GM23338 (cell line): Measurements from ENCODE around the gene SLC9A1. TPM values are rescaled to one million over a fixed set of nuclear protein-coding genes. Genes with fewer than 3 reads are reported as not detected.

Experiments
- ATAC-seq: fragments of 200-7000 bp; cut with Tn5 transposase; 3 replicates; pipeline ENCODE4 v1.9.1; 2020
- DNase-seq: peaks from one replicate; pipeline ENCODE4 v3.0.0-alpha.2; 2015; ENCODE audit warnings: low spot score
- H2AFZ ChIP-seq: fragments of 200-600 bp; sonication (generic); 2 replicates; pipeline ENCODE4 v1.8.0; 2016; ENCODE audit warnings: antibody characterized with exemption, mild to moderate bottlenecking, moderate library complexity
- H3F3A ChIP-seq: fragments of 200-600 bp; sonication (generic); replicated peaks from 2 replicates; pipeline ENCODE4 v1.8.0; 2017; ENCODE audit warnings: antibody characterized with exemption, mixed run types, low read depth
- H3K27ac ChIP-seq: fragments of 200-600 bp; sonication (generic); 2 replicates; pipeline ENCODE4 v1.6.1; 2016; ENCODE audit warnings: low read depth
- H3K27me3 ChIP-seq: fragments of 200-600 bp; sonication (generic); 2 replicates; pipeline ENCODE4 v1.8.0; 2016; ENCODE audit warnings: mild to moderate bottlenecking, mixed run types, moderate library complexity; ENCODE audit not compliant: insufficient read depth
- H3K36me3 ChIP-seq: fragments of 200-600 bp; sonication (generic); 2 replicates; pipeline ENCODE4 v1.8.0; 2016; ENCODE audit warnings: mild to moderate bottlenecking; ENCODE audit not compliant: insufficient read depth
- H3K4me1 ChIP-seq: fragments of 200-600 bp; sonication (generic); 2 replicates; pipeline ENCODE4 v1.8.0; 2016; ENCODE audit warnings: mild to moderate bottlenecking, moderate library complexity; ENCODE audit not compliant: insufficient read depth
- H3K4me2 ChIP-seq: fragments of 200-600 bp; sonication (generic); 2 replicates; pipeline ENCODE4 v1.7.1; 2017; ENCODE audit warnings: mixed run types
- H3K4me3 ChIP-seq: fragments of 200-600 bp; sonication (generic); 2 replicates; pipeline ENCODE4 v1.6.1; 2016; ENCODE audit warnings: mixed run types
- H3K79me2 ChIP-seq: fragments of 200-600 bp; sonication (generic); replicated peaks from 2 replicates; pipeline ENCODE4 v1.8.0; 2017; ENCODE audit warnings: mild to moderate bottlenecking; ENCODE audit not compliant: insufficient read depth
- H3K9me2 ChIP-seq: fragments of 200-600 bp; sonication (generic); 2 replicates; pipeline ENCODE4 v1.8.0; 2017; ENCODE audit not compliant: insufficient read depth
- H4K20me1 ChIP-seq: fragments of 200-600 bp; sonication (generic); replicated peaks from 2 replicates; pipeline ENCODE4 v1.8.0; 2017; ENCODE audit warnings: mild to moderate bottlenecking; ENCODE audit not compliant: insufficient read depth
- H3K27ac Mint-ChIP-seq: 2 replicates; pipeline ENCODE4 v1.8.0; 2020; ENCODE audit warnings: inconsistent platforms, mild to moderate bottlenecking, moderate library complexity, mixed read lengths
- H3K27me3 Mint-ChIP-seq: 3 replicates; pipeline ENCODE4 v1.8.0; 2022; ENCODE audit warnings: low read depth, mild to moderate bottlenecking, moderate library complexity, mixed read lengths, inconsistent platforms; ENCODE audit not compliant: insufficient read depth, poor library complexity
- H3K36me3 Mint-ChIP-seq: 3 replicates; pipeline ENCODE4 v1.8.0; 2021; ENCODE audit warnings: low read depth, mild to moderate bottlenecking, inconsistent platforms, moderate library complexity, mixed read lengths
- H3K4me1 Mint-ChIP-seq: 3 replicates; pipeline ENCODE4 v1.8.0; 2020; ENCODE audit warnings: mild to moderate bottlenecking, inconsistent platforms, mixed read lengths
- H3K4me3 Mint-ChIP-seq: 3 replicates; pipeline ENCODE4 v1.8.0; 2021; ENCODE audit warnings: moderate library complexity, mild to moderate bottlenecking, inconsistent platforms, mixed read lengths
- H3K9me3 Mint-ChIP-seq: 3 replicates; pipeline ENCODE4 v1.8.0; 2020; ENCODE audit warnings: moderate library complexity, mild to moderate bottlenecking, inconsistent platforms, mixed read lengths
- EZH2 ChIP-seq: fragments of 200-600 bp; sonication (generic); IDR thresholded peaks from one replicate; pipeline ENCODE4 v1.8.0; 2017; ENCODE audit warnings: antibody characterized with exemption, mild to moderate bottlenecking, low read depth; ENCODE audit not compliant: unreplicated experiment
- EZH2phosphoT487 ChIP-seq: fragments of 200-600 bp; sonication (generic); IDR thresholded peaks from one replicate; pipeline ENCODE4 v1.8.1; 2018; ENCODE audit warnings: antibody characterized with exemption; ENCODE audit not compliant: unreplicated experiment
- JUNB ChIP-seq: IDR thresholded peaks from one replicate; pipeline ENCODE4 v1.6.1; 2016; ENCODE audit warnings: antibody characterized with exemption; ENCODE audit not compliant: unreplicated experiment
- NANOG ChIP-seq: IDR thresholded peaks from 2 replicates; pipeline ENCODE4 v1.6.1; 2016; ENCODE audit warnings: antibody characterized with exemption, borderline replicate concordance
- POLR2AphosphoS5 ChIP-seq: IDR thresholded peaks from 2 replicates; pipeline ENCODE4 v1.6.1; 2016; ENCODE audit warnings: antibody characterized with exemption, low read depth
- ZNF114 ChIP-seq: fragments of 250-450 bp; sonication (Bioruptor Pico); IDR thresholded peaks from 2 replicates; pipeline ENCODE4 v1.5.0; 2020; ENCODE audit warnings: mild to moderate bottlenecking, moderate library complexity
- ZNF331 ChIP-seq: fragments of 250-450 bp; sonication (Bioruptor Pico); IDR thresholded peaks from 2 replicates; pipeline ENCODE4 v1.5.0; 2020; ENCODE audit warnings: low read depth, mild to moderate bottlenecking, moderate library complexity
- polyA plus RNA-seq: library from polyadenylated mRNA; unstranded; fragments of >200 nt; fragmentation: Nextera tagmentation; extraction: Ambion mirVana; gene quantifications from 2 replicates; pipeline ENCODE4 v1.2.1, GENCODE V29; 2016
- total RNA-seq: library from RNA; depleted of rRNA; stranded (reverse); fragments of >200 nt; shearing (Covaris generic); gene quantifications from 2 replicates; pipeline ENCODE4 v1.2.3, GENCODE V29; 2014
- TF ChIP-seq, protein P1 (sequence below): fragments of 250-450 bp; sonication (Bioruptor Pico); IDR thresholded peaks from 2 replicates; pipeline ENCODE4 v1.5.0; 2020; ENCODE audit warnings: mild to moderate bottlenecking, moderate library complexity
- TF ChIP-seq, protein P2 (sequence below), 2 experiments: fragments of 200-600 bp in 1 of 2; sonication (generic) in 1 of 2; conservative IDR thresholded peaks; 2 replicates each; pipeline versions ENCODE4 v1.5.1 to v1.6.1; 2016 to 2017; ENCODE audit warnings: antibody characterized with exemption in 2 of 2, low read depth in 2 of 2, mild to moderate bottlenecking in 2 of 2, moderate library complexity in 1 of 2

SLC9A1 gene
- total and polyA plus RNA-seq, 2 experiments from 2014 or later, result 10.4 to 22.3 TPM

DNA sequence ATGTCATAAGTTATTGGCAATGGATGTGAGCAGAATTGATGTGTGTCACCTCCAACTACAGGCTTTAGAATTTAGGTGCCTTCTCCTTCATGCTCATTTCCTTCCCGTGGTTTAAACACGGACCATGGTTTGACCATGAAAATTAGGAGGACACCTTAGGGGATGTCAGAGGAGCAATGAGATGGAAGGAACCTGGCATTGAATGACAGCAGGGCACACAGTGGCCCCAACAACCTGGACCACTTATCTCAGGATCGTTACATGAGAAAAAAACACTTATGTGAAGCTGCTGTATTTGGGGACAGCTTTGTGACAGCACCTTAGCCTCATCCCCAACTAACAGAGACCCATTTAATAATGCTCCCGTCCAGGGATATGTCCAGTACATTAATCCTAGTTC is 70.8 kb downstream of the SLC9A1 start (continued):
- TF ChIP-seq ZNF331 (no peak), POLR2AphosphoS5 (no peak), ZNF114 (no peak), EZH2 (no peak)
- TF ChIP-seq, protein P1, sequence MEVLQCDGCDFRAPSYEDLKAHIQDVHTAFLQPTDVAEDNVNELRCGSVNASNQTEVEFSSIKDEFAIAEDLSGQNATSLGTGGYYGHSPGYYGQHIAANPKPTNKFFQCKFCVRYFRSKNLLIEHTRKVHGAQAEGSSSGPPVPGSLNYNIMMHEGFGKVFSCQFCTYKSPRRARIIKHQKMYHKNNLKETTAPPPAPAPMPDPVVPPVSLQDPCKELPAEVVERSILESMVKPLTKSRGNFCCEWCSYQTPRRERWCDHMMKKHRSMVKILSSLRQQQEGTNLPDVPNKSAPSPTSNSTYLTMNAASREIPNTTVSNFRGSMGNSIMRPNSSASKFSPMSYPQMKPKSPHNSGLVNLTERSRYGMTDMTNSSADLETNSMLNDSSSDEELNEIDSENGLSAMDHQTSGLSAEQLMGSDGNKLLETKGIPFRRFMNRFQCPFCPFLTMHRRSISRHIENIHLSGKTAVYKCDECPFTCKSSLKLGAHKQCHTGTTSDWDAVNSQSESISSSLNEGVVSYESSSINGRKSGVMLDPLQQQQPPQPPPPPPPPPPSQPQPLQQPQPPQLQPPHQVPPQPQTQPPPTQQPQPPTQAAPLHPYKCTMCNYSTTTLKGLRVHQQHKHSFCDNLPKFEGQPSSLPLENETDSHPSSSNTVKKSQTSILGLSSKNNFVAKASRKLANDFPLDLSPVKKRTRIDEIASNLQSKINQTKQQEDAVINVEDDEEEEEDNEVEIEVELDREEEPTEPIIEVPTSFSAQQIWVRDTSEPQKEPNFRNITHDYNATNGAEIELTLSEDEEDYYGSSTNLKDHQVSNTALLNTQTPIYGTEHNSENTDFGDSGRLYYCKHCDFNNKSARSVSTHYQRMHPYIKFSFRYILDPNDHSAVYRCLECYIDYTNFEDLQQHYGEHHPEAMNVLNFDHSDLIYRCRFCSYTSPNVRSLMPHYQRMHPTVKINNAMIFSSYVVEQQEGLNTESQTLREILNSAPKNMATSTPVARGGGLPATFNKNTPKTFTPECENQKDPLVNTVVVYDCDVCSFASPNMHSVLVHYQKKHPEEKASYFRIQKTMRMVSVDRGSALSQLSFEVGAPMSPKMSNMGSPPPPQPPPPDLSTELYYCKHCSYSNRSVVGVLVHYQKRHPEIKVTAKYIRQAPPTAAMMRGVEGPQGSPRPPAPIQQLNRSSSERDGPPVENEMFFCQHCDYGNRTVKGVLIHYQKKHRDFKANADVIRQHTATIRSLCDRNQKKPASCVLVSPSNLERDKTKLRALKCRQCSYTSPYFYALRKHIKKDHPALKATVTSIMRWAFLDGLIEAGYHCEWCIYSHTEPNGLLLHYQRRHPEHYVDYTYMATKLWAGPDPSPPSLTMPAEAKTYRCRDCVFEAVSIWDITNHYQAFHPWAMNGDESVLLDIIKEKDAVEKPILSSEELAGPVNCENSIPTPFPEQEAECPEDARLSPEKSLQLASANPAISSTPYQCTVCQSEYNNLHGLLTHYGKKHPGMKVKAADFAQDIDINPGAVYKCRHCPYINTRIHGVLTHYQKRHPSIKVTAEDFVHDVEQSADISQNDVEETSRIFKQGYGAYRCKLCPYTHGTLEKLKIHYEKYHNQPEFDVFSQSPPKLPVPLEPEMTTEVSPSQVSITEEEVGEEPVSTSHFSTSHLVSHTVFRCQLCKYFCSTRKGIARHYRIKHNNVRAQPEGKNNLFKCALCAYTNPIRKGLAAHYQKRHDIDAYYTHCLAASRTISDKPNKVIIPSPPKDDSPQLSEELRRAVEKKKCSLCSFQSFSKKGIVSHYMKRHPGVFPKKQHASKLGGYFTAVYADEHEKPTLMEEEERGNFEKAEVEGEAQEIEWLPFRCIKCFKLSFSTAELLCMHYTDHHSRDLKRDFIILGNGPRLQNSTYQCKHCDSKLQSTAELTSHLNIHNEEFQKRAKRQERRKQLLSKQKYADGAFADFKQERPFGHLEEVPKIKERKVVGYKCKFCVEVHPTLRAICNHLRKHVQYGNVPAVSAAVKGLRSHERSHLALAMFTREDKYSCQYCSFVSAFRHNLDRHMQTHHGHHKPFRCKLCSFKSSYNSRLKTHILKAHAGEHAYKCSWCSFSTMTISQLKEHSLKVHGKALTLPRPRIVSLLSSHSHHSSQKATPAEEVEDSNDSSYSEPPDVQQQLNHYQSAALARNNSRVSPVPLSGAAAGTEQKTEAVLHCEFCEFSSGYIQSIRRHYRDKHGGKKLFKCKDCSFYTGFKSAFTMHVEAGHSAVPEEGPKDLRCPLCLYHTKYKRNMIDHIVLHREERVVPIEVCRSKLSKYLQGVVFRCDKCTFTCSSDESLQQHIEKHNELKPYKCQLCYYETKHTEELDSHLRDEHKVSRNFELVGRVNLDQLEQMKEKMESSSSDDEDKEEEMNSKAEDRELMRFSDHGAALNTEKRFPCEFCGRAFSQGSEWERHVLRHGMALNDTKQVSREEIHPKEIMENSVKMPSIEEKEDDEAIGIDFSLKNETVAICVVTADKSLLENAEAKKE, result no peak

DNA sequence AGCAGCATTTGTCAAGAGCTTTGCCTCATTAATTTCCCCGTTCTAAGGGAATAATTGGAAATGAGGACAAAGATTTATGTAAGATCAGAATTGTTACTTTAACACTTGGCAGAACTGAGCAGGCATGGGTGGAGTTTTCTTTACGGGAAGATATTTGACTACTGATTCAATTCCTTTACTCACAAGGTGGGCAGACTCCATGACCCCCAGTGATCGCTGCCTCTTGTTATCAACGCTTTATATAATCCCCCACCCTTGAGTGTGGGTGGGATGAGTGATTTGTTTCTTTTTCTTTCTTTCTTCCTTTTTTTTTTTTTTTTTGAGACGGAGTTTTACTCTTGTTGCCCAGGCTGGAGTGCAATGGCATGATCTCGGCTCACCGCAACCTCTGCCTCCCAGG is 77.0 kb downstream of the SLC9A1 start:
- Histone ChIP-seq H3K36me3 (no peaks in the 10 kb centered on the region; the same call in 1 of the 2 replicates), H3K4me3 (no peak overlapping the region), H3K79me2 (no peaks in the 10 kb centered on the region), H2AFZ (no peak overlapping the region), H3K9me2 (no peaks in the 10 kb centered on the region), H3F3A (no peaks in the 10 kb centered on the region), H3K4me2 (no peak overlapping the region), H3K27ac (no peak overlapping the region), H4K20me1 (no peaks in the 10 kb centered on the region), H3K4me1 (no peaks in the 10 kb centered on the region), H3K27me3 (no peaks in the 10 kb centered on the region)
- Mint-ChIP-seq H3K4me3 (no peak overlapping the region), H3K27ac (no peak overlapping the region), H3K36me3 (no peaks in the 10 kb centered on the region), H3K27me3 (no peaks in the 10 kb centered on the region), H3K9me3 (no peaks in the 10 kb centered on the region; the same call in 2 of the 3 replicates), H3K4me1 (no peaks in the 10 kb centered on the region)
- DNase-seq (no peak), ATAC-seq (no peak)
- TF ChIP-seq NANOG (no peak), JUNB (no peak), EZH2phosphoT487 (no peak), POLR2AphosphoS5 (no peak)
- TF ChIP-seq, protein P1, result no peak
- TF ChIP-seq, protein P2, sequence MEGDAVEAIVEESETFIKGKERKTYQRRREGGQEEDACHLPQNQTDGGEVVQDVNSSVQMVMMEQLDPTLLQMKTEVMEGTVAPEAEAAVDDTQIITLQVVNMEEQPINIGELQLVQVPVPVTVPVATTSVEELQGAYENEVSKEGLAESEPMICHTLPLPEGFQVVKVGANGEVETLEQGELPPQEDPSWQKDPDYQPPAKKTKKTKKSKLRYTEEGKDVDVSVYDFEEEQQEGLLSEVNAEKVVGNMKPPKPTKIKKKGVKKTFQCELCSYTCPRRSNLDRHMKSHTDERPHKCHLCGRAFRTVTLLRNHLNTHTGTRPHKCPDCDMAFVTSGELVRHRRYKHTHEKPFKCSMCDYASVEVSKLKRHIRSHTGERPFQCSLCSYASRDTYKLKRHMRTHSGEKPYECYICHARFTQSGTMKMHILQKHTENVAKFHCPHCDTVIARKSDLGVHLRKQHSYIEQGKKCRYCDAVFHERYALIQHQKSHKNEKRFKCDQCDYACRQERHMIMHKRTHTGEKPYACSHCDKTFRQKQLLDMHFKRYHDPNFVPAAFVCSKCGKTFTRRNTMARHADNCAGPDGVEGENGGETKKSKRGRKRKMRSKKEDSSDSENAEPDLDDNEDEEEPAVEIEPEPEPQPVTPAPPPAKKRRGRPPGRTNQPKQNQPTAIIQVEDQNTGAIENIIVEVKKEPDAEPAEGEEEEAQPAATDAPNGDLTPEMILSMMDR (conservative IDR thresholded peaks at IDR 0.05; ENCODE audit: low read depth in 2 of 2), result no peak
